ENCODE results near the gene NLRP14. TPM values are rescaled to one million over a fixed set of nuclear protein-coding genes. Genes with fewer than 3 reads are reported as not detected.

Gene NLRP14
- total and polyA plus RNA-seq, 2 donors (not counting 1 experiment from before 2014, with no cell fraction given), result 0.04 to 0.07 TPM

- no peak for ATAC-seq (ENCODE audit: low read depth)
- H3K4me1 Mint-ChIP-seq, result no peaks in the 10 kb centered on the region
- H3K9me3 Mint-ChIP-seq (ENCODE audit: insufficient read depth), result no peaks in the 10 kb centered on the region
- H3K4me3 Mint-ChIP-seq, result no peak overlapping the region
- intact Hi-C loops (cut with micrococcal nuclease), result no loop called here
- Histone ChIP-seq H2AFZ (ENCODE audit: insufficient read depth, low read depth, low read length, poor library complexity, severe bottlenecking) (no peak overlapping the region), H3K27ac (ENCODE audit: low read length in 2 of 2) (no peak overlapping the region), H3K9ac (ENCODE audit: low read length) (no peak overlapping the region), H4K20me1 (ENCODE audit: control insufficient read depth, insufficient read depth, low read length, poor library complexity, severe bottlenecking) (no peaks in the 10 kb centered on the region), H3K36me3 (replicated peaks in 1 of 2; ENCODE audit: control extremely low read depth in 1 of 2, control insufficient read depth in 1 of 2, extremely low read depth in 1 of 2, insufficient read depth in 2 of 2, low read length in 1 of 2) (no peaks in the 10 kb centered on the region), H3K79me2 (ENCODE audit: control insufficient read depth, insufficient read depth, low read length) (no peaks in the 10 kb centered on the region), H3K4me1 (ENCODE audit: control insufficient read depth in 2 of 2, insufficient read depth in 2 of 2, low read length in 2 of 2) (no peaks in the 10 kb centered on the region), H3K4me3 (ENCODE audit: control extremely low read depth in 1 of 5, extremely low read depth in 1 of 5, insufficient read depth in 1 of 5, low read depth in 2 of 5, low read length in 4 of 5) (no peak overlapping the region), H3K4me2 (replicated peaks; ENCODE audit: low read depth, low read length, poor library complexity, severe bottlenecking) (no peak overlapping the region), H3K27me3 (replicated peaks in 1 of 4; ENCODE audit: control extremely low read depth in 1 of 4, control insufficient read depth in 3 of 4, insufficient read depth in 4 of 4, low read length in 3 of 4) (peaks cover 0 to 7% (median 0%) of the 10 kb centered on the region in 4 experiments), H3K9me3 (ENCODE audit: control extremely low read depth in 1 of 3, control insufficient read depth in 2 of 3, insufficient read depth in 1 of 3, low read length in 2 of 3) (no peaks in the 10 kb centered on the region)
- no peak for DNase-seq
- TF ChIP-seq EZH2 (IDR thresholded peaks at IDR 0.05; ENCODE audit: borderline replicate concordance, insufficient read depth, low read depth, low read length, poor library complexity, severe bottlenecking), result no peak
- no peak for TF ChIP-seq CTCF (IDR thresholded peaks at IDR 0.05)
- no peak overlapping the region for H3K27ac Mint-ChIP-seq
- H3K27me3 Mint-ChIP-seq, result peaks cover 6% of the 10 kb centered on the region
- CTCF ChIA-PET, result no interaction called here
- POLR2A ChIA-PET, result no interaction called here
- WGBS (ENCODE audit: insufficient coverage), result no CpG with 5 or more reads among the region's 2 CpGs
These were observed 42.3 kb downstream of the NLRP14 start for GRCh38 chr11:7062534-7062933.

- H3K36me3 ChIP-seq (replicated peaks in 1 of 2; ENCODE audit: control extremely low read depth in 1 of 2, control insufficient read depth in 1 of 2, extremely low read depth in 1 of 2, insufficient read depth in 2 of 2, low read length in 1 of 2), result no peaks in the 10 kb centered on the region
- Mint-ChIP-seq H3K27me3 (peaks cover 6% of the 10 kb centered on the region), H3K9me3 (ENCODE audit: insufficient read depth) (no peaks in the 10 kb centered on the region), H3K4me1 (peaks cover 2% of the 10 kb centered on the region), H3K4me3 (no peak overlapping the region), H3K27ac (no peak overlapping the region)
- H4K20me1 ChIP-seq (ENCODE audit: control insufficient read depth, insufficient read depth, low read length, poor library complexity, severe bottlenecking), result no peaks in the 10 kb centered on the region
- H3K9ac ChIP-seq (ENCODE audit: low read length), result no peak overlapping the region
- 100% methylated on average over 1 of the region's 4 CpGs for WGBS (ENCODE audit: insufficient coverage)
- H3K27ac ChIP-seq (ENCODE audit: low read length in 2 of 2), result no peak overlapping the region
- peaks cover 0 to 5% (median 0%) of the 10 kb centered on the region in 3 donors for H3K9me3 ChIP-seq (ENCODE audit: control extremely low read depth in 1 of 3, control insufficient read depth in 2 of 3, insufficient read depth in 1 of 3, low read length in 2 of 3)
- TF ChIP-seq EZH2 (IDR thresholded peaks at IDR 0.05; ENCODE audit: borderline replicate concordance, insufficient read depth, low read depth, low read length, poor library complexity, severe bottlenecking) (no peak), CTCF (IDR thresholded peaks at IDR 0.05) (no peak)
- CTCF ChIA-PET, result no interaction called here
- no peaks in the 10 kb centered on the region for H3K4me1 ChIP-seq (ENCODE audit: control insufficient read depth in 2 of 2, insufficient read depth in 2 of 2, low read length in 2 of 2)
- DNase-seq (no peak), ATAC-seq (ENCODE audit: low read depth) (no peak)
- H2AFZ ChIP-seq (ENCODE audit: insufficient read depth, low read depth, low read length, poor library complexity, severe bottlenecking), result no peak overlapping the region
- no peaks in the 10 kb centered on the region for H3K79me2 ChIP-seq (ENCODE audit: control insufficient read depth, insufficient read depth, low read length)
- peaks cover 0 to 2% (median 0%) of the 10 kb centered on the region in 4 experiments for H3K27me3 ChIP-seq (replicated peaks in 1 of 4; ENCODE audit: control extremely low read depth in 1 of 4, control insufficient read depth in 3 of 4, insufficient read depth in 4 of 4, low read length in 3 of 4)
- intact Hi-C loops (cut with micrococcal nuclease), result no loop called here
- POLR2A ChIA-PET, result no interaction called here
- H3K4me2 ChIP-seq (replicated peaks; ENCODE audit: low read depth, low read length, poor library complexity, severe bottlenecking), result no peak overlapping the region
- H3K4me3 ChIP-seq (ENCODE audit: control extremely low read depth in 1 of 5, extremely low read depth in 1 of 5, insufficient read depth in 1 of 5, low read depth in 2 of 5, low read length in 4 of 5), result no peak overlapping the region
These were observed 52.2 kb downstream of the NLRP14 start for GRCh38 chr11:7072401-7073028.

Measured in B cell (primary cell).